ENCODE data around the gene FHOD3.

DNA sequence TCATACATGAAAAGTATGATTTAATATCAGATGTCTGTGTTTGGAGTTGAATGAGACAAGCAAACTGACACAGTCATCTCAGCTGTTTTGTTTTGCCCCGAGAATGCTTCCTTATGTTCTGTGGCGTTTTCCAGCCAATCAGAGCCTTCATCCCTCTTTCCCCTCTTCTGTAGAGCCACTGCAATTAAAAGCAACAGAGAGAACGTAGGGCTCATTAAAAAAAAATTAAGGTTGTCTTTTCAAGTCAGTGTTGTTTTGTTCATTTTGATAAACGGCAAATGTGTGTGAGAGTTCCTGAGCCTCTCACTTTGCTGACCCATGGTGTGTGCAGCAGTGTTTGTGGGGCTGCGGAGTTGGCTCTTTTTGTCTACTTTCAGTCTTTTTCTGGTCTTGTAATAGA, 216.0 kb downstream of the FHOD3 start:
- TF ChIP-seq EZH2 (IDR thresholded peaks at IDR 0.05; ENCODE audit: low read length, unreplicated experiment) (no peak), EZH2phosphoT487 (IDR thresholded peaks at IDR 0.05; ENCODE audit: borderline replicate concordance, low read length) (no peak), CTCF (conservative IDR thresholded peaks at IDR 0.05; ENCODE audit: low read depth, low read length) (no peak)
